NCI-H510A treated with DMSO at 0.1 percent for 48 hours (cell line): Measurements from ENCODE around the gene KCNJ11.

Source experiments
- DNase-seq: peaks from one replicate; lab custom pipeline; 2025; lab: John Stamatoyannopoulos, UW

Gene KCNJ11

GRCh38 chr11:17389957-17390649 is 1.6 kb upstream of the KCNJ11 start:
- DNase-seq = no peak

GRCh38 chr11:17389211-17389956 is 925 bp upstream of the KCNJ11 start:
- DNase-seq = peak; percentile 63

GRCh38 chr11:17387811-17388210 is 648 bp downstream of the KCNJ11 start:
- DNase-seq = no peak

GRCh38 chr11:17387254-17387653 is 1.2 kb downstream of the KCNJ11 start:
- DNase-seq = no peak

GRCh38 chr11:17386331-17387084 is 2.0 kb downstream of the KCNJ11 start:
- DNase-seq = peak; percentile 22

GRCh38 chr11:17385926-17386325 is 2.5 kb downstream of the KCNJ11 start:
- DNase-seq = no peak

GRCh38 chr11:17385492-17385891 is 3.0 kb downstream of the KCNJ11 start:
- no peak for DNase-seq

GRCh38 chr11:17384002-17384511 is 4.4 kb downstream of the KCNJ11 start:
- DNase-seq = peak; percentile 26

- no peak for DNase-seq
These were observed 5.0 kb downstream of the KCNJ11 start for GRCh38 chr11:17383461-17383860.

- DNase-seq = no peak
These were observed 6.3 kb downstream of the KCNJ11 start for GRCh38 chr11:17382046-17382728.

- no peak for DNase-seq
These were observed 7.3 kb downstream of the KCNJ11 start for GRCh38 chr11:17381156-17381555.

- no peak for DNase-seq
These were observed 8.9 kb downstream of the KCNJ11 start for GRCh38 chr11:17379383-17380180.

GRCh38 chr11:17378655-17379054 is 9.8 kb downstream of the KCNJ11 start:
- DNase-seq = no peak

GRCh38 chr11:17376493-17376892 is 12.0 kb downstream of the KCNJ11 start:
- no peak for DNase-seq

- no peak for DNase-seq
These were observed 12.9 kb downstream of the KCNJ11 start for GRCh38 chr11:17375547-17375946.

GRCh38 chr11:17371614-17372013 is 16.8 kb downstream of the KCNJ11 start:
- no peak for DNase-seq

- no peak for DNase-seq
These were observed 18.7 kb downstream of the KCNJ11 start for GRCh38 chr11:17369684-17370243.

GRCh38 chr11:17369094-17369493 is 19.4 kb downstream of the KCNJ11 start:
- no peak for DNase-seq

GRCh38 chr11:17368551-17368950 is 19.9 kb downstream of the KCNJ11 start:
- no peak for DNase-seq

GRCh38 chr11:17366495-17366894 is 22.0 kb downstream of the KCNJ11 start:
- no peak for DNase-seq

- DNase-seq = peak; percentile 69
These were observed 33.9 kb downstream of the KCNJ11 start for GRCh38 chr11:17354601-17354991.
